ENCODE results near the gene DOP1A. TPM values are rescaled to one million over a fixed set of nuclear protein-coding genes. Genes with fewer than 3 reads are reported as not detected.
A peak's percentile ranks its signal among the peaks of the same experiment; 100 is the strongest.

DOP1A gene, protein sequence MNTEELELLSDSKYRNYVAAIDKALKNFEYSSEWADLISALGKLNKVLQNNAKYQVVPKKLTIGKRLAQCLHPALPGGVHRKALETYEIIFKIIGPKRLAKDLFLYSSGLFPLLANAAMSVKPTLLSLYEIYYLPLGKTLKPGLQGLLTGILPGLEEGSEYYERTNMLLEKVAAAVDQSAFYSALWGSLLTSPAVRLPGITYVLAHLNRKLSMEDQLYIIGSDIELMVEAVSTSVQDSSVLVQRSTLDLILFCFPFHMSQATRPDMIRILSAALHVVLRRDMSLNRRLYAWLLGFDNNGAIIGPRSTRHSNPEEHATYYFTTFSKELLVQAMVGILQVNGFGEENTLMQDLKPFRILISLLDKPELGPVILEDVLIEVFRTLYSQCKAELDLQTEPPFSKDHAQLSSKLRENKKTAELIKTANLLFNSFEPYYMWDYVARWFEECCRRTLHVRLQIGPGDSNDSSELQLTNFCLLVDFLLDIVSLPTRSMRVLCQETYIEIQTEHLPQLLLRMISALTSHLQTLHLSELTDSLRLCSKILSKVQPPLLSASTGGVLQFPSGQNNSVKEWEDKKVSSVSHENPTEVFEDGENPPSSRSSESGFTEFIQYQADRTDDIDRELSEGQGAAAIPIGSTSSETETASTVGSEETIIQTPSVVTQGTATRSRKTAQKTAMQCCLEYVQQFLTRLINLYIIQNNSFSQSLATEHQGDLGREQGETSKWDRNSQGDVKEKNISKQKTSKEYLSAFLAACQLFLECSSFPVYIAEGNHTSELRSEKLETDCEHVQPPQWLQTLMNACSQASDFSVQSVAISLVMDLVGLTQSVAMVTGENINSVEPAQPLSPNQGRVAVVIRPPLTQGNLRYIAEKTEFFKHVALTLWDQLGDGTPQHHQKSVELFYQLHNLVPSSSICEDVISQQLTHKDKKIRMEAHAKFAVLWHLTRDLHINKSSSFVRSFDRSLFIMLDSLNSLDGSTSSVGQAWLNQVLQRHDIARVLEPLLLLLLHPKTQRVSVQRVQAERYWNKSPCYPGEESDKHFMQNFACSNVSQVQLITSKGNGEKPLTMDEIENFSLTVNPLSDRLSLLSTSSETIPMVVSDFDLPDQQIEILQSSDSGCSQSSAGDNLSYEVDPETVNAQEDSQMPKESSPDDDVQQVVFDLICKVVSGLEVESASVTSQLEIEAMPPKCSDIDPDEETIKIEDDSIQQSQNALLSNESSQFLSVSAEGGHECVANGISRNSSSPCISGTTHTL (N-terminal part only)
- 2.6 and 8.2 TPM in 2 replicates for total RNA-seq (2014; rRNA removed; shearing (Covaris generic))

DNA sequence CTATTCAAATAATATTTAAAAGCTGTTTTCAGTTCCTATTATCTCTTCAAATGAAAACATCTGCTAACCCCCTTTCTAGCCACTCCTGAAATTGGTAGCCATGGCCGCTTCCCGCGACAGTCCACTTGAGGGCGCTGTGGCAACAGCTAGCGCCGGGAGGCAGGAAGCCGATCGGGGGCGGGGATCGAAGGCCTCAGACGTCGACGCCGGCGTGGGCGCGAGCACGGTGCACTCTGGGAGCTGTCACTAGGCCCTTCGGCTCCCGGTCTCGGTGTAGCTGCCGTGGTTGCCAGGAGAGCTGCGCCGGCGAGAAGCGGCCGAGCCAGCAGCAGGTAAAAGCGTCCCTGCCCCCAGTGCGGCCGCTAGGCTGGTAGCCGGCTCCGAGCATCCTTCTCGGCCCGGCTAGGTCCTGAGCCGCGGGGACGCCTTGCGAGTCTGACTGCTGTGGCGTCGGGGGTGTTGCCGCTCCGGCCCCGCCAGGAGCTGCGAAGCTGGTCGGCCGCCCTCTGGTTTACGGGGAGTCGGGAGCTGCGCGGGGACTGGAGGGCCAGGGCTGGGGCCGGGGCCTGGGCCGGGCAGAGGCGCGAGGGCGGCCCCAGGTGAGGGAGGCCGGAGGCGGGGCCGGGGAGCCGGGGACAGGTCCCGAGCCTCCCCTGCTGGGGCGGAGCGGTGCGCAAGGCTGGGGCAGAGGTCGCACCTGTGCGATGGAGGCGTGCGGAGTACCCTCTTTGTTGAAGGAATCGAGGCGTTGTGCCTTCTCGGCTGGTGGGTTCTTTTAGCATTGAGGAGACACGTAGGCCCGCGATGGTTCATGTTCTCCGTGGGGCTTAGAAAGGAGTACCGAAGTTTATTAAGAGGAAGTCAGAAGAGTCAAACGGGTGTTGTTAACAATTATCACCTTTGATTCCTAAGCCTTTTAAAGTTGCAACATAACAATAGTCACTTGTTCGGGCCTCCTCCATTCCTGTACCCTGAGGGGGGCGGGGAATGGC lies at the start of gene DOP1A:
TSS of gene DOP1A (plus strand) at position 224 of the 992 bp plus-strand sequence. CDS start 29,307 bp downstream, outside the sequence.
- in situ Hi-C loops (cut with HindIII; ENCODE audit: low sequenced_read_pairs), result loop anchor here (25.0 kb wide), 1 partner anchor 445 kb away; the partner anchor contains the start of gene PRSS35
- peak; percentile 94 for DNase-seq (ENCODE audit: low spot score)

DNA sequence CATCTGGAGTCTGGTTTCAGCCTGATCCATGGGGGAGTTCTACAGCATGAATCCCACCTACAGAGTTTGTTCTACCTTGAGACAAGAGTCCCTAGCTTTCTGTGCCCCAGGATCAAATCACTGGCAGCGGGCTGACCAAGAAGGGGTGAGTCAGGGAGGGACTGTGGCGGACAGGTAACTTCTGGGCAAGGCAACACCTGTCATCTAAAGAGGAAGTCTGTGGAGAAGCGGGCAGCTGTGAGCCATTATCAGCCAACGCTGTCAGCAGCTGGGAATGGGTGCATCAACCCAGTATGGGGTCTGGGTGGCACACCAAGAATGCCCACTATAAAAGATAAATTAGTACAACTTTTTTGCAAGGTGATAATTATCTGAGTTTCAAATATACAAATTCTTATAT lies 47.7 kb upstream of the DOP1A start:
- in situ Hi-C loops (cut with HindIII; ENCODE audit: low sequenced_read_pairs), result no loop called here
- DNase-seq (ENCODE audit: low spot score), result no peak

DNA sequence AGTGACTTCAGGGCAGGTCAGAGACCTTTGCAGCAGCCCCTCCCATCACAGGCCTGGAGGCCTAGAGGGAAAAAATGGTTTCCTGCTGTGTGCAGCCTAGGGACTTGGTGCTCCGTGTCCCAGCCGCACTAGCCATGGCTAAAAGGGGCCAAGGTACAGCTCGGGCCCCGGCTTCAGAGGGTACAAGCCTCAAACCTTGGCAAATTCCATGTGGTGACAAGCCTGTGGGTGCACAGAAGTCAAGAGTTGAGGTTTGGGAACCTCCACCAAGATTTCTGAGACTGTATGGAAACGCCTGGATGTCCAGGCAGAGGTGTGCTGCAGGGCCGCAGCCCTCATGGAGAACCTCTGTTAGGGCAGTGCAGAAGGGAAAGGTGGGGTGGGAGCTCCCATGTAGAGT lies 35.8 kb upstream of the DOP1A start:
- no peak for DNase-seq (ENCODE audit: low spot score)
- in situ Hi-C loops (cut with HindIII; ENCODE audit: low sequenced_read_pairs), result no loop called here

DNA sequence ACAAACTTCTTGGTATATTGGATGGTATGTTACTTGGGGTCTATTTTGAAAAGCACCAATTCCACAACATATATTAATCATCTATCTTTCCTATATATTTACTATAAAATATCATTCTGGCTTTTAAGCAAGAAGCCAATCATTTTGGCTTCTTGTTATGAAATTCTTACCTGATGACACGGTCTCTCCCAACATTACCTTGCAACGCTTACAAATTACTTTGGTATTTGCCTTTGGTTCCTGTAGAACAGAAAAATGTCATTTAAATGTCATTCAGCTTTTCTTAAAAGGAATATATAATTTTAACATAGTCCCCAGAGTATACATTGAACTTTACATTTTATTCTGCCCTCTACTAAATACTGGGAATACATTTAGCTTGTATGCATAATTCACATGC lies 29.2 kb upstream of the DOP1A start:
- no peak for DNase-seq (ENCODE audit: low spot score)
- in situ Hi-C loops (cut with HindIII; ENCODE audit: low sequenced_read_pairs), result no loop called here

DNA sequence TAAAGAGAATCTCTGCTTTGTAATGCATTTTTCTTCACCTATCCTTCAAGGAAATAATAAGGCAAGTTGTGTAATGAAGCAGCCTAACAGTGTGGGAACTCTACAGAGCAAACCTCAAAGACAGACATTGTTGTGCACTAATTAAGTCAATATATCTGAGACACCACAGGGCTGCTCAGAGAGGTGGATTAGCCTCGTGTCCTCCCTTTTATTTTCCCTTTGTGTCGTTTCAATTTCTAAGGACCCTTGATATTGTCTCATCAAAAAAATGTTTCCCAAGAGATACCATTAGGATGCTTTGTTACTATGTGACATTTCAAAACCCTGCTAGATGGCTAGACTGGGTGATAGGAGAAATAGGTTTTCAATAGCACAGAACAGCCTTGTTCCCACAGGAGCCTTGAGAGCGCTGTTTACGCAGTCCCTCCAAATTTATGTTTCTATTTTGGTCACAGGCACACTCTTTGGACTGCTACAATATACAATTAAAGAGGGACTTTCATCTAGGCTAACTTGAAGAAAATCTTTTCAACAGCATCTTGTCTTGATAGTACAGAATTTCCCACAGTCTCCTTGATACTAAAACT lies 24.9 kb upstream of the DOP1A start:
- in situ Hi-C loops (cut with HindIII; ENCODE audit: low sequenced_read_pairs), result no loop called here
- DNase-seq (ENCODE audit: low spot score), result no peak

DNA sequence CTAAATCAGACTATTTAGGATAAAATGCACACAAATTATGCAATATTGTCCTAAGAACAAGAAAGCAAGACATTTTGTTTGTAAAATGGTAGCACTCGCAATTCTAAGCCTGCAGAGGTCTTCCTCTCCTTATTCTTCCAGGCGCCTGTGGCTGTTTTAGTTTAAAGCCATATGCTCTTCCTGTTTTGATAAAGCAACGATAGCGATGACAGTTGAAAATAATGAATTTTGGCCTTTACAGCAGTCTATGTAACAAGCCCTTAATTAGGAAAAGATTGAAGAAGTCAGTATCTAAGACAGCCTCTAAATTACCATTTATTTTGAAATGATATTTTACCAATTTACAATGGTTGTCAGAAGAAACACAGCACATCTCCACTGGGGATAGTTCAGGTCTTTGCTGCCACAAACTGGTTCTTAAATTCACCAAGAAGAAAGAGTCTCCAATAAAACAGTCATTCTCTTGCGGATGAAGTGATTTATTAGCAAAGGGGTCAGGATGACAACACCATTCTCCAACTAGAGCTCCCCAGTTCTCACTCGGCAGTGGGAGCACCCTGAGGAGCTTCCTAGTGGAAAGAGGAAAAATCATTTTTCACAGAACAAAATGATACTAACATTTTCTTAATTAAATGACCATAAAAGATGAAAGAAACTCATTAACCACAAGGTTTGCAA lies 23.2 kb upstream of the DOP1A start:
- DNase-seq (ENCODE audit: low spot score), result no peak
- in situ Hi-C loops (cut with HindIII; ENCODE audit: low sequenced_read_pairs), result no loop called here

DNA sequence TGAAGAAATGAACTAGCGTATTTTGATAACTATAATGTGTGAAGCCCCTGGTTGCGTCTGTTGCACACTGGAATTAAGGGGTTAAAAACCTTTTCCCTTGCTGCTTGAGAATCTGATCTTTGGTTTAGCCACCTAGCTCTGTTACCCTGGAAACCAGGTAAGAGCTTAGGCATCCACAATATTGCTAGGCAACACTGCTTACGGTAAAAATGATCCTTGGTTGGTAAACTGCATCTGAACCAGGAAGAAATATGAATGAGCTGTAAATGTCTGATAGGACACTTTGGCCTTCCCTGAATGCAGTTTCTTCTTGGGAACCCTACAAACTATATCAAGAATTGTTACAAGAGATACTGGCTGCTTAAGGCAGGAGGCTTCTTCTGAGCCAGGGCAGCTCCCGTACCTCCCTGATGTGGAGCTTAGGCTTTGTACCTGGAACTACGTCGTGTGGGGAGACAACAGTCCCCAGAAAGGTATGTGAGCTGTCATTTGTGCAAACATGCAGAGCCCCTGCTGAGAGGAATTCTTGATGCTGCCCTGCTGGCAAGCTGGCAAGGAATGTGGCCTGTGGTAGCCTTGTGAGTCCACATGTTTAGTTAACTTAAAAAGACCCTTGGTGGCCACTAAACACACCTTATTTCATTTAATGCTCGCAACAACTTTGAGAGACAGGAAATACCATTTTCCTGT lies 20.3 kb upstream of the DOP1A start:
- in situ Hi-C loops (cut with HindIII; ENCODE audit: low sequenced_read_pairs), result no loop called here
- DNase-seq (ENCODE audit: low spot score), result no peak

DNA sequence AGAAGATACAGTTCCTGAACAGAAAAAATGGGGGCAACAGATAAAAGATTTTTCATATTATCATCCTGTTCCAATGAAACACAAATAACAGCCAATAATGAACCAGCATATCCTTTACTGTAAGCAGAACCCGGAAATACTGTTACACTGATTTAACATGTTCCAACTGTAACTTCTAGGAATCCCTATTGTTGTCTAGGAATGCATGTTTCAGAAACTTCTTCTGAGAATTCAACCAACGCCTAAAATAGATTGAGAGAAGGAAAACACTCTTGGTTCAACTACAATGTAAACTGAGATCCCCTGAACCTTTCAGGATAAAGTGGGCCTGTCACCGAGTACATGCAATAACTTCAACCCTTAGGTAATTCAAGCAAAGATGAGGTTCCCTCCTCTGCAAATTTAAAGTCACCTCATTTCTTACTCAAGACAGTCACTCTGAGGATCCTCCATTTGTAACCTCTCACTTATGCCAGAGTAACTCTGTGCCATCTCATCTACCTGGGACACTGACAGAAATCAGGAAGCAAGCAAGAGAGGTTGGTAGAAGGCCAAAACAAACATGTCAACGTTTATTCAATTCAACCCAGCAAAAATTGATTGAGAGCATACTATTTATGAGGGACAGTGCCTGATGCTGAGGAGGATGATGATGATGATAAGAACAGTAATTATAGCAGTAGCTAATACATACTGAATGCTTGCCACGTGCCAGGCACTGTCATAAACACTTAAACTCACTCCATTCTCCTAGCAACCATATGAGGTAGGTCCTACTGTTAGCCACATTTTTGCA lies 15.9 kb upstream of the DOP1A start:
- in situ Hi-C loops (cut with HindIII; ENCODE audit: low sequenced_read_pairs), result loop anchor here (25.0 kb wide), 1 partner anchor 461 kb away; the partner anchor contains the start of gene PRSS35
- DNase-seq (ENCODE audit: low spot score), result no peak

DNA sequence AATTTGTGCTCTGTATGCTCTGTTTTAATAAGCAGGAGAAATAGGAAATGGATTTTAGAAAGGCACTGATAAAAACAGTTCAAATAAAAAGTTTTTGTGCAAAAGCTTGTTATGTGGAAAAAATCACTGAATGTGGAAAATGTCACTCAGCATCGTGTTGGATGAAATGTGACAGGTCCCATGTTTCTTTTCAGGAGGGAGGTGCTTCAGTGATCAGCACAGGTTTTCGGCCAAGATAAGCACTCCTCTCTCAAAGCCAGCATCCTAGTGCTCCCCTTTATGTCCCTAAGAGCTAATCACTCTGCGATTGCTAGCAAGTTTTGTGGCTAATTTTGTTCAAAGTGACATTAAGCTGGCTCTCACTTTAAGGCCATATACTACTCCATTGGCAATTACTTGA lies 13.8 kb upstream of the DOP1A start:
- in situ Hi-C loops (cut with HindIII; ENCODE audit: low sequenced_read_pairs), result loop anchor here (25.0 kb wide), 1 partner anchor 459 kb away; the partner anchor contains the start of gene PRSS35
- DNase-seq (ENCODE audit: low spot score), result no peak

DNA sequence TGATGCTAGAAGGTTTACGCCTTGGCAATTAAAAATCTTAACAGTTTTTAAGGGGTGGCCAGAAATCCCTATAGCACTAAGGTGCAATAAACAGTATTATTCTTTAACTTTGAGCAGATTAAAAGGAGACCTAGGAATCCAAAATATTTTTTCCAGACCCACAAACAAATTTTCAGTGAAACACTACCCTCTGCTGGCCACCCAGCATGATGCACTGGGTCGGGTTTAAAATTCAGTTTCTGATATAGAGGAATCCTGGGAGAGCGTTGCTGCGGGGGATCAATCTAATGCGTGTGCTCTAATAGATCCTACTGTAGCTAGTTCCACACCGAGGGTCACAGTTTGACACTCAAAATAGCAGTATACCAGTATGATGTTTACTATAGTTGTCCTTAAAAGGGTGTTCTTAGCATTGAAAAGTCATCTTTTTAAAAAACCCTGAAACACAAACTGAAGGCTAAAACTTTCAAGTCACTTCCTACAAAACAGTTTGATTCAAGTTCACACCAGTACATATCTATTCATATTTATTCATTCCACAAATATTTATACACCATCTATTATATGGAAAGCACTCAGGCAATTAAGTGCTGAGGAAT lies 12.0 kb upstream of the DOP1A start:
- in situ Hi-C loops (cut with HindIII; ENCODE audit: low sequenced_read_pairs), result loop anchor here (25.0 kb wide), 1 partner anchor 457 kb away; the partner anchor contains the start of gene PRSS35
- DNase-seq (ENCODE audit: low spot score), result peak; percentile 65

DNA sequence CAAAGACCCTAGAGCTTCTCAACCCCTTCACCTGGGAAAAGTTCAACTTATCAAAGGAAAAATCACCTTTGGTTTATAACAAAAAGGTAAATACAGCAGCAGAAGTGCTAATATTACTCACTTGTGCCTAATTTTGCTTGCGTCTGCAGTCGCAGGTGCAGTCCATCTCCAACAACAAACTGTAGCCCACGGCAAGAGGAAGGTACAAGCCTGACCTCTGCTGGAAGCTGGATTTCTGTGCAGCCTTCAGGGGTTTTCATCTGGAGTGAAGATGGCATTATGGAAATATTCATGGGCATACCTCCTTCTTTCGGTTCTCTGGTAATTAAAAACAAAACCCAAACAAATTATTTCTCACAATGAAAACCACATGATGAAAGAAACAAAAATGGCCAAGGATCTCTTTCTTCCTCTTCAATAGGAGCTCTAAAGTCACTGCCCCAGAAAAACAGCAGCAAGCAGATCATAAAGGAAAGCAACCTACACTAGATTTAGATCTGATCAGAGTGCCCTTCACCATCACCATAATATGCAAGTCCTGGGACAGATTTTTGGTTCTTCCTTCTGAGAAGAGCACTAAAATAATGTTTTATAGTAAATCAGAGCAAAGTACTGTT lies 9.7 kb upstream of the DOP1A start:
- DNase-seq (ENCODE audit: low spot score), result peak; percentile 48
- in situ Hi-C loops (cut with HindIII; ENCODE audit: low sequenced_read_pairs), result loop anchor here (25.0 kb wide), 1 partner anchor 454 kb away; the partner anchor contains the start of gene PRSS35

DNA sequence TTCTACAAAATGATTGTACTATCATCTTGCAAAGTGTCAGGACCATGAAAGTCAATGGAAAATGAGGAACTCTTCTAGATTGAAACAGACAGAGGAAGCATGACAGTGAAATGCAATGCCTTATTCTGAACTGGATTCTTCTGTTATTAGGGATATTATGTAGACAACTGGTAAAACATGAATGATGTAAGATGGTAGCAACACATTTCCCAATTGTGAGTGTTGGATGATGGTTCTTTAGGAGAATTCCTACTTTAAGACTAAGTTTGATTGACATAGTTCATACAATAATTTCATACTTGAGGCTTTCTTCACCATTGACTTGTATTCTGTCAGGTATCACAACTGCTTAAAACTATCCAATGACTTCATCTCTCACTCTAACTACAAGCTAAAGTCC lies 6.3 kb upstream of the DOP1A start:
- DNase-seq (ENCODE audit: low spot score), result no peak
- in situ Hi-C loops (cut with HindIII; ENCODE audit: low sequenced_read_pairs), result loop anchor here (25.0 kb wide), 1 partner anchor 451 kb away; the partner anchor contains the start of gene PRSS35

DNA sequence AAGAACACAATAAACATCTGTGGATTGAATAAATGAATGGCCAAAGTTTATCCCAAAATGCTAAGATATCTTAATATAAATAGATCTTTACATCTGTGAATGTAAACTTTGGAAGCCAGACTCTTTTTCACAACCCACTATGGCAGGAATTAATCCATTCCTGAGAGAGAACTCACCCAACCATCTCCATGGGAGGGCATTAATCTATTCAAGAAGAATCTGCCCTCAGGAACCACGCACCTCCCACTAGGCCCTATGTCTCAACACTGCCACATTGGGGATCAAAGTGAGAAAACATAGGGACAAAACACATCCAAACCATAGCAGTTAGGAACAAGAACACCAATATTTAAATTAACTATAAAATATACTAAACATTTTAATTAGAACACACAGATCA lies 5.2 kb upstream of the DOP1A start:
- in situ Hi-C loops (cut with HindIII; ENCODE audit: low sequenced_read_pairs), result loop anchor here (25.0 kb wide), 1 partner anchor 450 kb away; the partner anchor contains the start of gene PRSS35
- no peak for DNase-seq (ENCODE audit: low spot score)

DNA sequence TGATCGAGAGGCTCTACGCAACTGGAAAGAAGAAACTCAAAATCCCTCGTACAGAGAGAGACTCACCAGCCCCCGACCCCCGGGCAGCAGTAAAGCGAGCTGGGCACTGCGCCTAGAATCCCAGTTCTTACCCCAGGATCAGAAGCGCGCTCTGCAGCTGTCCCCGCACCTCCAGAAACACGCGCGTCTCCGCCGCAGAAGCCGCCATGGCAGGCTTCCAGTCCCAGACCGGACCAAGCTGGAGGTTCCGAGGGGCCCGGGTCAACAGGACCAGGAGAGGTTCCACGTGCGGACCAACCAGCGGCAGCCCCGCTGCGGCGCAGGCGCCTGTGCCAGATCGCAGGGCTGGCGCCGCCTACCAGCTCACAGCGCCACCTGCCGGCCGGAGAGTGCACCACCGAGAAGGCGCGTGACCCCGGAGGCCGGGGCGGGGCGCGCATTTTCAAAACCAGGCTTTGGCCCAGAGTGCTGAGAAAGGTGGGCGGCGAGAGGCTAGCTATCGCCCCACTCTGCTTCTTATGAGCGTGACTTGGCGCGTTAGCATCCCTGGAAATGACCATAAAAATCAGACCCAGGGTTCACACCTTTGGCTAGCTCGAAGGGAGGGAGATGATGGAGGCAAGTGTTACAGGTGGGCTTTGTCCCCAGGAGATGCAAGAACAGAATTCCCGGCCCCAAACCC lies 1.8 kb upstream of the DOP1A start, which contains the start of gene UBE3D:
TSS of gene UBE3D (minus strand) at position 331 of the 682 bp plus-strand sequence. CDS start at position 208, 123 bp downstream.
- in situ Hi-C loops (cut with HindIII; ENCODE audit: low sequenced_read_pairs), result loop anchor here (25.0 kb wide), 1 partner anchor 447 kb away; the partner anchor contains the start of gene PRSS35
- DNase-seq (ENCODE audit: low spot score), result peak; percentile 80
